ENCODE data around the gene SNAP29.

DNA sequence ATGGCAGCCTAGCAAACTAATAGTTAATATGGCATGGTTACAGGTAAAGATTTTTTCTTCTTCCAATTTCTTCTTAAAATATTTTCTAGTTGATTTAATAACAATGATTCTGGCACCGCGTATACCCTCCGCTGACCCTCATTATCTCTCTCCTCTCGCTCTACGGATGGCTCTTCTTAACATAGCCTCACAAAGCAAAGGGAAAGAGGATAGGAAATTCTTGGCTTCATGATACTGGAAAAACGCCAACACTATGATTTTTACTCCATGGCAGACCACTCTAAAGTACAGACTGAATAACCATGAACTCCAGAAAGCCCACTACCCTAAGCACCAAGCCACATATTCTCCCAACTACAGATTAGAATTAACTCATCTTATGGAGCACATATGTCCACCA, 6.3 kb upstream of the SNAP29 start:
- TF ChIP-seq, protein P1, sequence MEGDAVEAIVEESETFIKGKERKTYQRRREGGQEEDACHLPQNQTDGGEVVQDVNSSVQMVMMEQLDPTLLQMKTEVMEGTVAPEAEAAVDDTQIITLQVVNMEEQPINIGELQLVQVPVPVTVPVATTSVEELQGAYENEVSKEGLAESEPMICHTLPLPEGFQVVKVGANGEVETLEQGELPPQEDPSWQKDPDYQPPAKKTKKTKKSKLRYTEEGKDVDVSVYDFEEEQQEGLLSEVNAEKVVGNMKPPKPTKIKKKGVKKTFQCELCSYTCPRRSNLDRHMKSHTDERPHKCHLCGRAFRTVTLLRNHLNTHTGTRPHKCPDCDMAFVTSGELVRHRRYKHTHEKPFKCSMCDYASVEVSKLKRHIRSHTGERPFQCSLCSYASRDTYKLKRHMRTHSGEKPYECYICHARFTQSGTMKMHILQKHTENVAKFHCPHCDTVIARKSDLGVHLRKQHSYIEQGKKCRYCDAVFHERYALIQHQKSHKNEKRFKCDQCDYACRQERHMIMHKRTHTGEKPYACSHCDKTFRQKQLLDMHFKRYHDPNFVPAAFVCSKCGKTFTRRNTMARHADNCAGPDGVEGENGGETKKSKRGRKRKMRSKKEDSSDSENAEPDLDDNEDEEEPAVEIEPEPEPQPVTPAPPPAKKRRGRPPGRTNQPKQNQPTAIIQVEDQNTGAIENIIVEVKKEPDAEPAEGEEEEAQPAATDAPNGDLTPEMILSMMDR (IDR thresholded peaks at IDR 0.05), result no peak
- TF ChIP-seq POLR2AphosphoS5 (IDR thresholded peaks at IDR 0.05; ENCODE audit: low read depth, low read length), result no peak
- TF ChIP-seq REST (IDR thresholded peaks at IDR 0.05; ENCODE audit: insufficient read depth in 1 of 2, low read depth in 2 of 2, low read length in 1 of 2), result no peak
- no peak for TF ChIP-seq SIN3A (IDR thresholded peaks at IDR 0.05; ENCODE audit: borderline replicate concordance, insufficient read depth, low read depth, low read length)

Measured in Panc1 (cell line).